GM21723 (cell line): ENCODE data around the gene MYOCD.

Experiments used
- ATAC-seq: cut with Tn5 transposase; IDR thresholded peaks from one replicate; pipeline ENCODE4 v1.9.1; 2021; ENCODE audit warnings: mild to moderate bottlenecking, moderate library complexity; ENCODE audit not compliant: unreplicated experiment

MYOCD gene

GRCh38 chr17:12642034-12642433 is 23.7 kb upstream of the MYOCD start:
- no peak for ATAC-seq

- ATAC-seq = no peak
Measured at GRCh38 chr17:12643822-12644221, 21.9 kb upstream of the MYOCD start.

GRCh38 chr17:12644623-12645022 is 21.1 kb upstream of the MYOCD start:
- ATAC-seq = no peak

- ATAC-seq = no peak
Measured at GRCh38 chr17:12646761-12647422, 18.8 kb upstream of the MYOCD start.

GRCh38 chr17:12648498-12648897 is 17.2 kb upstream of the MYOCD start:
- no peak for ATAC-seq

- ATAC-seq = no peak
Measured at GRCh38 chr17:12655936-12656335, 9.8 kb upstream of the MYOCD start.

GRCh38 chr17:12656354-12656753 is 9.3 kb upstream of the MYOCD start:
- ATAC-seq = no peak

GRCh38 chr17:12659500-12659899 is 6.2 kb upstream of the MYOCD start:
- no peak for ATAC-seq

GRCh38 chr17:12664252-12664651 is 1.4 kb upstream of the MYOCD start:
- ATAC-seq = no peak

GRCh38 chr17:12664894-12665262 is 812 bp upstream of the MYOCD start:
- ATAC-seq = no peak

GRCh38 chr17:12666718-12667117 is 1.0 kb downstream of the MYOCD start:
- no peak for ATAC-seq

- no peak for ATAC-seq
Measured at GRCh38 chr17:12667299-12667958, 1.7 kb downstream of the MYOCD start.

GRCh38 chr17:12671906-12672305 is 6.2 kb downstream of the MYOCD start:
- no peak for ATAC-seq

- no peak for ATAC-seq
Measured at GRCh38 chr17:12672947-12673346, 7.3 kb downstream of the MYOCD start.

- ATAC-seq = no peak
Measured at GRCh38 chr17:12673788-12674187, 8.1 kb downstream of the MYOCD start.

- no peak for ATAC-seq
Measured at GRCh38 chr17:12680407-12680897, 14.8 kb downstream of the MYOCD start.

GRCh38 chr17:12680993-12681392 is 15.3 kb downstream of the MYOCD start:
- no peak for ATAC-seq

GRCh38 chr17:12683299-12683698 is 17.6 kb downstream of the MYOCD start:
- no peak for ATAC-seq

- no peak for ATAC-seq
Measured at GRCh38 chr17:12686486-12686885, 20.8 kb downstream of the MYOCD start.

- no peak for ATAC-seq
Measured at GRCh38 chr17:12688382-12688781, 22.7 kb downstream of the MYOCD start.

GRCh38 chr17:12691173-12691572 is 25.5 kb downstream of the MYOCD start:
- ATAC-seq = no peak

GRCh38 chr17:12693640-12694039 is 27.9 kb downstream of the MYOCD start:
- no peak for ATAC-seq

GRCh38 chr17:12706070-12706469 is 40.4 kb downstream of the MYOCD start:
- no peak for ATAC-seq
